Tibial nerve (tissue), 4 donors: ENCODE results near the gene SPINT1. TPM values are rescaled to one million over a fixed set of nuclear protein-coding genes. Genes with fewer than 3 reads are reported as not detected.

Experiments used
- DNase-seq, 2 donors: peaks; one replicate each; pipeline ENCODE4 v3.0.0-alpha.2; 2019; ENCODE audit warnings: low spot score in 2 of 2
- H3K27ac ChIP-seq, 4 donors: fragments of 200-600 bp; sonication (generic) in 3 of 4; one replicate each; pipeline ENCODE4 v1.5.1; 2017 to 2019; ENCODE audit warnings: mild to moderate bottlenecking in 1 of 4
- H3K27me3 ChIP-seq, 2 donors: fragments of 200-600 bp; sonication (generic) in 1 of 2; one replicate each; pipeline versions ENCODE4 v1.5.1 to v1.6.0; 2017 to 2019
- H3K36me3 ChIP-seq, 3 donors: fragments of 200-600 bp; sonication (generic); one replicate each; pipeline ENCODE4 v1.5.1; 2018 to 2019
- H3K4me1 ChIP-seq, 4 donors: fragments of 200-600 bp; sonication (generic) in 3 of 4; one replicate each; pipeline ENCODE4 v1.5.1; 2017 to 2019
- H3K4me3 ChIP-seq, 4 donors: fragments of 200-600 bp; sonication (generic) in 3 of 4; one replicate each; pipeline ENCODE4 v1.5.1; 2017 to 2019; ENCODE audit warnings: mild to moderate bottlenecking in 1 of 4, moderate library complexity in 1 of 4
- H3K9me3 ChIP-seq, 4 donors: fragments of 200-600 bp; sonication (generic) in 3 of 4; one replicate each; pipeline ENCODE4 v1.5.1; 2017 to 2019
- CTCF ChIP-seq, 5 experiments: fragments of 200-600 bp in 3 of 5; fragments of 450-650 bp in 2 of 5; sonication (generic) in 3 of 5; IDR thresholded peaks; one replicate each; pipeline ENCODE4 v1.5.1; 2016 to 2019; ENCODE audit warnings: antibody characterized with exemption in 5 of 5, mild to moderate bottlenecking in 3 of 5, moderate library complexity in 2 of 5
- EP300 ChIP-seq, 2 donors: sonication (generic); formaldehyde crosslinking; IDR thresholded peaks; one replicate each; pipeline ENCODE4 v1.6.1; 2017; ENCODE audit warnings: antibody characterized with exemption in 2 of 2, mild to moderate bottlenecking in 1 of 2
- POLR2A ChIP-seq, 2 donors: fragments of 450-650 bp; IDR thresholded peaks; one replicate each; pipeline ENCODE4 v1.6.1; 2017; ENCODE audit warnings: antibody characterized with exemption in 2 of 2, mild to moderate bottlenecking in 2 of 2, moderate library complexity in 2 of 2
- WGBS, 2 donors: methylation state at CpG; one replicate each; pipeline ENCODE4 v1.1.5; 2018; 5-methylcytosine and 5-hydroxymethylcytosine counted together
- total RNA-seq, 4 donors: library from RNA; depleted of rRNA; stranded (reverse); fragments of >200 nt; gene quantifications; one replicate each; pipeline ENCODE4 v1.1.0, GENCODE V29; 2016

SPINT1 gene
- total RNA-seq, 4 donors from 2014 or later: 1.1 to 12.0 (median 4.2) TPM

- Histone ChIP-seq H3K4me1 (no peaks in the 10 kb centered on the region), H3K27me3 (no peaks in the 10 kb centered on the region), H3K9me3 (no peaks in the 10 kb centered on the region), H3K4me3 (no peak overlapping the region), H3K27ac (no peak overlapping the region), H3K36me3 (no peaks in the 10 kb centered on the region)
- no peak for DNase-seq
- no peak for TF ChIP-seq CTCF (IDR thresholded peaks at IDR 0.05)
- TF ChIP-seq POLR2A (IDR thresholded peaks at IDR 0.05): no peak
- no peak for TF ChIP-seq EP300 (IDR thresholded peaks at IDR 0.05)
- 75 to 88% methylated on average over 4 of the region's 4 CpGs for WGBS, 2 donors
These were observed 17.3 kb upstream of the SPINT1 start for GRCh38 chr15:40826423-40827075.

GRCh38 chr15:40828447-40829036 is 15.3 kb upstream of the SPINT1 start, which contains the start of gene PPP1R14D:
PPP1R14D (minus strand) TSS chr15:40828708; CDS start chr15:40828641, 67 bp downstream.
- H3K4me3 ChIP-seq: peak within 1 kb of the TSS in 1 of 4 donors; percentile 12
- no peak for DNase-seq
- H3K27ac ChIP-seq: peak within 1 kb of the TSS in 1 of 4 donors; percentile 26
- TF ChIP-seq EP300 (IDR thresholded peaks at IDR 0.05): no peak
- TF ChIP-seq POLR2A (IDR thresholded peaks at IDR 0.05): no peak
- TF ChIP-seq CTCF (IDR thresholded peaks at IDR 0.05): no peak
- no peaks in the 10 kb centered on the region for H3K36me3 ChIP-seq
- H3K27me3 ChIP-seq: no peaks in the 10 kb centered on the region
- WGBS, 2 donors: 87 to 88% methylated on average over 5 to 6 of the region's 6 CpGs
- H3K4me1 ChIP-seq: no peaks in the 10 kb centered on the region
- H3K9me3 ChIP-seq: no peaks in the 10 kb centered on the region

- no peak overlapping the region for H3K4me3 ChIP-seq
- H3K27ac ChIP-seq: no peak overlapping the region
- DNase-seq: no peak
- H3K4me1 ChIP-seq: no peaks in the 10 kb centered on the region
- no peak for TF ChIP-seq CTCF (IDR thresholded peaks at IDR 0.05)
- TF ChIP-seq POLR2A (IDR thresholded peaks at IDR 0.05): no peak
- no peak for TF ChIP-seq EP300 (IDR thresholded peaks at IDR 0.05)
- H3K36me3 ChIP-seq: no peaks in the 10 kb centered on the region
- no peaks in the 10 kb centered on the region for H3K9me3 ChIP-seq
- WGBS, 2 donors: 75% methylated on average over 7 of the region's 7 CpGs
- H3K27me3 ChIP-seq: no peaks in the 10 kb centered on the region
These were observed 14.7 kb upstream of the SPINT1 start for GRCh38 chr15:40829115-40829514.

- Histone ChIP-seq H3K9me3 (no peaks in the 10 kb centered on the region), H3K36me3 (no peaks in the 10 kb centered on the region), H3K4me3 (no peak overlapping the region), H3K4me1 (no peaks in the 10 kb centered on the region), H3K27ac (no peak overlapping the region), H3K27me3 (no peaks in the 10 kb centered on the region)
- TF ChIP-seq CTCF (IDR thresholded peaks at IDR 0.05): no peak
- no peak for TF ChIP-seq EP300 (IDR thresholded peaks at IDR 0.05)
- no peak for TF ChIP-seq POLR2A (IDR thresholded peaks at IDR 0.05)
- DNase-seq: no peak
- WGBS, 2 donors: 38 to 45% methylated on average over 2 of the region's 2 CpGs
These were observed 13.0 kb upstream of the SPINT1 start for GRCh38 chr15:40830884-40831283.

- Histone ChIP-seq H3K4me1 (no peaks in the 10 kb centered on the region), H3K9me3 (no peaks in the 10 kb centered on the region), H3K27ac (no peak overlapping the region), H3K36me3 (no peaks in the 10 kb centered on the region), H3K4me3 (no peak overlapping the region), H3K27me3 (no peaks in the 10 kb centered on the region)
- no peak for DNase-seq
- TF ChIP-seq POLR2A (IDR thresholded peaks at IDR 0.05): no peak
- TF ChIP-seq EP300 (IDR thresholded peaks at IDR 0.05): no peak
- TF ChIP-seq CTCF (IDR thresholded peaks at IDR 0.05): no peak
- 80 to 81% methylated on average over 1 of the region's 1 CpG for WGBS, 2 donors
These were observed 12.0 kb upstream of the SPINT1 start for GRCh38 chr15:40831861-40832260.
